DMS53 treated with DMSO at 0.1 percent for 48 hours (cell line): ENCODE measurements around the gene LRP1.

Experiments used
- DNase-seq: peaks from one replicate; lab custom pipeline; 2025; ENCODE audit not compliant: unreplicated experiment; lab: John Stamatoyannopoulos, UW

LRP1 gene

GRCh38 chr12:57127726-57128518, at the start of gene LRP1:
Gene LRP1 (plus strand): TSS chr12:57128483. CDS start chr12:57128965, 482 bp downstream.
- peak; percentile 69 for DNase-seq

- peak; percentile 100 for DNase-seq
These were observed 49.5 kb upstream of the LRP1 start, which contains the start of gene NEMP1 for GRCh38 chr12:57078519-57079404. Gene NEMP1 (minus strand): TSS chr12:57078791. CDS start chr12:57078745, 46 bp downstream.

- no peak for DNase-seq
These were observed 48.5 kb upstream of the LRP1 start for GRCh38 chr12:57079821-57080220.

- no peak for DNase-seq
These were observed 47.4 kb upstream of the LRP1 start for GRCh38 chr12:57080855-57081254.

- DNase-seq: no peak
These were observed 42.2 kb upstream of the LRP1 start for GRCh38 chr12:57085999-57086492.

- DNase-seq: no peak
These were observed 41.7 kb upstream of the LRP1 start for GRCh38 chr12:57086493-57087009.

GRCh38 chr12:57087010-57087690, 41.1 kb upstream of the LRP1 start:
- DNase-seq: no peak

- peak; percentile 57 for DNase-seq
These were observed 40.5 kb upstream of the LRP1 start for GRCh38 chr12:57087691-57088353.

GRCh38 chr12:57088354-57089270, 39.7 kb upstream of the LRP1 start, which contains the start of gene NAB2:
Gene NAB2 (plus strand): TSS chr12:57089114. CDS start chr12:57089272, 158 bp downstream.
- DNase-seq: peak; percentile 91

GRCh38 chr12:57089271-57090245, 38.7 kb upstream of the LRP1 start:
- DNase-seq: no peak

GRCh38 chr12:57090490-57090889, 37.8 kb upstream of the LRP1 start:
- DNase-seq: no peak

- no peak for DNase-seq
These were observed 37.2 kb upstream of the LRP1 start for GRCh38 chr12:57090924-57091637.

GRCh38 chr12:57091638-57092528, 36.4 kb upstream of the LRP1 start:
- no peak for DNase-seq

GRCh38 chr12:57092529-57092862, 35.8 kb upstream of the LRP1 start:
- DNase-seq: no peak

- DNase-seq: no peak
These were observed 35.3 kb upstream of the LRP1 start for GRCh38 chr12:57092876-57093414.
